ENCODE results near the gene PKLR.

The PKLR gene

DNA sequence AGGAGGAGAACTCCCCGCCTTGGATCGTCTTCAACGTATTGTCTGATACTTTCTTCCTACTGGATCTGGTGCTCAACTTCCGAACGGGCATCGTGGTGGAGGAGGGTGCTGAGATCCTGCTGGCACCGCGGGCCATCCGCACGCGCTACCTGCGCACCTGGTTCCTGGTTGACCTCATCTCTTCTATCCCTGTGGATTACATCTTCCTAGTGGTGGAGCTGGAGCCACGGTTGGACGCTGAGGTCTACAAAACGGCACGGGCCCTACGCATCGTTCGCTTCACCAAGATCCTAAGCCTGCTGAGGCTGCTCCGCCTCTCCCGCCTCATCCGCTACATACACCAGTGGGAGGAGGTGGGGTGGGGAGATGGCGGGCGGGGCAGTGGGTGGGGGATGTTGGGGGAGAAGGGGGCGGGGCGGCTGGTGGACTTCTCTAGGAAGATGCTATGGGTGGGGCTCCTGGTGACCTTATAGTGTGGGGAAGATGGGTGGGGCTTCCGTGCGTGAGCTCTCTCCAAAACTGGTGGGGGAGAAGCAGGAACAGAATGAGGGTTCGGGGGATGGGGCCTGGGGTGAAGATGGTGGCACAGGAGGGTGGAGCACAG is 18.6 kb downstream of the PKLR start:
- DNase-seq: no peak

DNA sequence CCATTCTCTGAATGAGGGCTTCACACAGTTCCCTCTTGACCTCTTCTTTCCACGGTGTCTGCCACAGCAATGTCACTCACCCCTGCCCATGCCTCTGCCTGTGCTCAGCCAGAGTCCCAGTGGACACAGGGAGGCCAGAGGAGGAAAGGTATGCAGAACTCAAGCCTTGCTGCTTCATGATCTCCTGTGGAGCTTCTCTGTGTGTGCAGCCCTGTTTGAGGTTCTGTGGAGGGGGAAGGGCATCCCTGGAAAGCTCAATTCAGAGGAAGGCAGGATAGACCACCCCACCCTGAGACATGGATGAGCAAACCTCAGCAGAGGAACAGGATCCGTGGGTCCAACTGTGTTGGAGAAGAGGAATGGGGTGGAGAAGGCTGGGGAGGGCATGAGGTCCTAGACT is 22.0 kb downstream of the PKLR start:
- no peak for DNase-seq

DNA sequence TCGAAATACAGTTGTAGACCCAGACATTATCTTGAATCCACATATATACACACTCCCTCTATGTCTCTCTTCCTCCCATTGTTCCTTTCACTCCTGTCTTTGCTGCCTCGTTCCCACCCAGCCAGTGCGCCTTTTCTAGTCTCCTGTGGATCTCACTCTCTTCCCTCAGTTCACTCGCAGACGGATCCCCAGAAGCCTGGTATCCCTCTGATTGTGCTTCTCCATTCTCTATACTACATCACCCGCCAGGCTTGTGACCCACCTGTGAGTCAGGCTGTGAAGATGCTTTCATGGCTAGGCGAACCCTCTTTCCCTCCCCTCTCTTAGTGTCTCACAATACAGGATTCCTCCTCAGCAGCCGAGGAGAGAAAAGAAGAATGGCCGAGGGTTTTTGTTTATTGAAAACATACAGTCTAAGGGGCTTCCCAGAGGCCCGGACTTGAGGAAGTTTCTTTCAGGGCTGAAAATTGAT is 22.5 kb downstream of the PKLR start:
- DNase-seq: no peak

DNA sequence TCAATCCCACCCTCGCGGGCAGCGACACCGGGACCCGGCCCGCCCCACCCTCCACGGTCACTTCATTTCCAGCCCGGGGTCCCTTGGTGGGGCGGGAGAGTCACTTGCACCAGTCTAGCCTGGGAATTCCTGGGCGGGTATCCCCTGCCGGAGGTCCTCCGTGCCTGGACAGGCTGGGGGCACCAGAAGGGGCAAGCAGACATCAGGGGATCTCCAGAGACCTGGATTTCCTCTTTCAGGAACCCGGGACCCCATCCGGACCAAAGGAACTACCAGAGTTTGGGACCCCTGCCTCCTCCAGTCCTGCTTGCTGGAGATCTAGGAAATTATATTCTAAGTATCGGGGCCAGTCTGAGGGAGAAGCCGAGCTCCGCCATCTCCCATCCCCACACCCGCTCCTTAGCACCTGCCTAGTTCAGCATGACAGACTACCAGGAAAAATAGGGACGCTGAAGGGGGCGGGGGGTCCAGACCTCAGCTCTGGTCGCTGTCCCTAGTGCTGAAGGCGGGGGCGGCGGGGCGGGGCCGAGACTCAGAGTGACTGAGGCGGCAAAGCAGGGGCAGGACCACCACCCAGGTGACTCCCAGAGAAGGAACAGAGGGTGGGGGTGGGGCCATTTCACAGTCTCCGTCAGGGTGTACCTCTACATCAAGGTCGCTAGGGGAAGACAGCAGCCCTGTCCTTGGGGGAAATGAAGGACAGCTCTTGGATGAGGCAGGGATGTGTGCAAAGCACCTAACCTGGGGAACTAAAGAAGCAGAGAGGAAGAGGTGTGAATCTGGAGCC is 23.1 kb downstream of the PKLR start:
- peak; percentile 77 for DNase-seq

DNA sequence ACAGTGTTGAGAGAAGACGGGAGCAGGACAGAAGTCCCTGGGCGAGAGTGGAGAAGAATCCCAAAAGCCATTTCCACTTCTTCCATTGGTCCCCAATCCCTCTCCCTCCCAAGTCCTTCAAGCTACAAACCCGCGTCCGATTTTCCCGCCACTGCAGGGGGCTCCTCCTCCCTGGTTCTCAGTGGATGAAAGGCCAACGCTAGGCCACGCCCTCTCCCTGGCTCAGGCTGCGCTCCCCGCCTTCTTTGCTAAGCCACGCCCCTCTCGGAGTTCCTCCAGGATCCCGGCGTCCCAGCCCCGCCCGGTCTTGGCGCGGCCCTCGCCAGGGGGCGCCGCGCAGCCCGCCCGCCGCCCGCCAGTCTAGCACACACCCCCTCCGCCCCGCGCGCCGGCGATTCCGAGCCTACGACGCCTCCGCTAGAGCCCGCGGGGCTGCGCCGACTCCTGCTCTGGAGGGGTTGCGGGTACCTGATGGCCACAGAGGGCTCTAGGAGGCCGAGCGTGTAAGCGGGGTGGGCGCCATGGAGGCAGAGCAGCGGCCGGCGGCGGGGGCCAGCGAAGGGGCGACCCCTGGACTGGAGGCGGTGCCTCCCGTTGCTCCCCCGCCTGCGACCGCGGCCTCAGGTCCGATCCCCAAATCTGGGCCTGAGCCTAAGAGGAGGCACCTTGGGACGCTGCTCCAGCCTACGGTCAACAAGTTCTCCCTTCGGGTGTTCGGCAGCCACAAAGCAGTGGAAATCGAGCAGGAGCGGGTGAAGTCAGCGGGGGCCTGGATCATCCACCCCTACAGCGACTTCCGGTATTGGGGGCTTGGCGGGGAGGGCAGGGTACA is 24.0 kb downstream of the PKLR start, which contains the start of gene HCN3:
Gene HCN3 (plus strand): TSS at position 394 of the 832 bp plus-strand sequence. CDS start 128 bp downstream, at position 522.
- peak; percentile 98 for DNase-seq

DNA sequence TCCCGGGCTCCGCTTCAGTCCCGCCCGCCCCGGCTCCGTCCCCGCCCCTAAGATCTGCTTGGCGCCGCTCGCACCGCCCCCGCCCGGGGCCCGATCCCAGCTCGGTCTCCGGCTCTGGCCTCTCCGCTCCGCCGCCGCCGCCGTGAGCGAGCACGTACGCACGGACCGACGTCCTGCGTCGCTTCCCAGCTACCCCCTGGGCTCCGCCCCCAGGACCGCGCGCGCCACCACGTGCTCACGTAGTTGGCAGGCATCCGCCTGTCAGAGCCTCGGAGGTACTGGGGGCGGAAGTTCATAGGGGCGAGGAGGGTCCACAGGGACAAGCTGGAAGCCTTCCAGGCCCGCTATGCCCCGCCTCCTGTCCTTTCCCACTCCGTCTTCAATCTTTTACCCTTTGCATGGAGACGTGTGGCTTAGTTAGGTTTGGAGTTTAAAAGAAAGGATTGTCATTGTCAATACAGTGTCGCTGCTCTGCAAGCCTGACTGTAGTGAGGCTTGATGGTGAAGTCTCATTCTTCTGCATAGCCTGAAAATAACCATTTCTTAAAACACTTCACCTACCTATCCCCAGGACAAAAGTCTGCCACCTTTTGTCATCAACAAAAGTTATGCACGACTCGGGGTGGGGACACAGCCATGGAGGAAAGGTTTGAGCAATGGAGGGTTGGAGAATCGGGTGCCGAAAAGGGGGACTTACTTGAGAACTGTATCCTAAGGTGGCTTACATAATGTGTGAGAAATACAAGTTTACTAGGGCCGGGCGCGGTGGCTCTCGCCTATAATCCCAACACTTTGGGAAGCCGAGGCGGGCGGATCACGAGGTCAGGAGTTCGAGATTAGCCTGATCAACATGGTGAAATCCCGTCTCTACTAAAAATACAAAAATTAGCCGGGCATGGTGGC is 27.6 kb downstream of the PKLR start, which contains the start of gene CLK2:
Gene CLK2 (minus strand): TSS at position 162 of the 903 bp plus-strand sequence. CDS start 2,527 bp downstream, outside the sequence.
- peak; percentile 97 for DNase-seq

DNA sequence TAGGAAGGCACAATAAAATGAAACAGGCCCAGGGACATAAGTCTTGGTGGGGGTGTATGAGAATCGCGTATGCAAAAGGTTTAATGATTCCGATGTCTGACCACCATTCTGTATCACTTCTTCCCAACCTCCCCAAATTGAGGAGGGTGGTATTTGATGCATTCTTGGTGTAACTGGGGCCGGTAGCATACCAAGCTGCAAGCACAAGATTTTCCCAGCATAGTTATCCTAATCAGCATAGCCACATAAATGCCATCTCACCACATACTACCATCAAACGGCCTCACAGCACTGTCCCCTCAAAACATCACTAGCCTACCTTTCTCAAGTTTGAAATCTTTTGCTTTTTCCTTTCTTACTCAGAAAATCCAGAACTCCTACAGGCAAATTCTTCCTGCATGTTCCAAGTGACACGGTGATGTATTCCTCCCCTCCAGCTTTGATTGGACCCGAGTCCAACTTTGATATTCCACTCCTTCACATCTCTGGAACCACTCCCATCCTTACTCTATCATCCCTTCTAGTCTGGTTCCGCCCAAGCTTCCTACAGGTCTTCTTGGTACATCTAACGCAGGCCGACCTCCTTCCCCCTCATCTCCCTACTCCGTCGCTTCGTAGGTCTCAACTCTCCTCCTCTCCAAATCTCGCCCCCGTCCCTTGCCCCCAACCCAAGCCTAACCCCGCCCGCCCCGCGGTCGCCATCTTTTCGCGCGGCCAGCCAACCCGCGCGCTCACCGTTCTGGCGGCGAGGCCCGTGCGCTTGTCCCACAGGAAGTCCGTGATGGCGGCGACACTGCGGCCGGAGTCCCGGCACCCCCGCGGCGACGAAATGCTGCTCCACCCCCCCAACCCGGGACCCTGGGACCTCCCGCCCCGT is 28.5 kb downstream of the PKLR start:
- no peak for DNase-seq

DNA sequence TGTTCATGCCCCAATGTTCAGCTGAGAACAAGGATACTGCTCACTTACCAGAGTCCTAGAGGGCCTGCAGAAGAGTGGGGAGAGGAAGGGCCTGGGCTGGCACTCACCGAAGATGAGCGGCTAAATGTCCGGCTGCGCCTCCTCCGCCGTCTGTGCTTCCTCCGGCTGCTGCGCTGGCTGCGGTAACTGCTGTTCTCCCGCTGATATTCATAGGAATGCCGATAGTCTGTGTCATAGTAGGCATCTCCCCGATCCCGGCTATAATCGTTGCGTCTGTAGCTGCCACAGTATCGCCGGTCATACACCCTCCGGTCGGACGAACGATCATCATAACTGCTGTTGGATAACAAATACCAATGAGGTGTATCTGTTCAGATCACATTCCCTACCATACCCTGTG is 31.9 kb downstream of the PKLR start:
- no peak for DNase-seq

DNA sequence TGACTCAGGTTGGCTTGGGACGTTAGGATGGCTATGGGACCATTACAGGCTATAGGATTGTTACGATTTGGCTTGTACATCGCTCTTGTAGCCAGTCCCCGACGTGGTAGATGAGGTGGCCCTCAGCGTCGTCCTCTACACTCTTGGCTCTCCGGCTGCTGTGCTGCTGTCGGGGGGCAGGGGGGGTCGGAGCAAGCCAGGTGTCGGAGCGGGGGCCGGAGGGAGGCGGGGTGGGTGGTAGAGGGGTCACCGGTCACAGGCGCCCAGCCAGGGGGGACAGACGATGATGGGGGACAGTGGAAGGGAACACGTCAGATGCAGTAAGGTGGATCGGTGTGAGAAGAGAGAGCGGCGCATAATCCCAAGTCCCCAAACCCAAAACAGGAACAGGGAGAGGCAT is 32.6 kb downstream of the PKLR start:
- no peak for DNase-seq

DNA sequence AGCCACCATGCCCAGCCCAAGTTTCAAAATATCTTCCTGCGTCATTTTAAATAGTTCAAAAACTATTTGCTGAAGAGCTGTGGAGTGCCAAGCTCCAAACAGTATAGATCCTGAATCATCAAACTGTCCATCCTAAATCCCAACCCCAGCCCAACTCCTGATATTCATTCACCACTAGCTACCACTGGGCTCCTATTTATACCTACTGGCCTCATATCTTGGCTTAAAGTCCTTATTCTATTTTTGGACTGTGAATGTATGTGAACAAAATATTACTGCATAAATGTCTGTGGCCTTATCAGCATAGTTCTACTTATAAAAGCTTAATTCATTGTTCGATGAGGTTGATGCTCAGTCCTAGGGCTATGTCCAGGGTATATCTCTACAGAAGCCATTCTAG is 33.9 kb downstream of the PKLR start:
- DNase-seq: no peak

DNA sequence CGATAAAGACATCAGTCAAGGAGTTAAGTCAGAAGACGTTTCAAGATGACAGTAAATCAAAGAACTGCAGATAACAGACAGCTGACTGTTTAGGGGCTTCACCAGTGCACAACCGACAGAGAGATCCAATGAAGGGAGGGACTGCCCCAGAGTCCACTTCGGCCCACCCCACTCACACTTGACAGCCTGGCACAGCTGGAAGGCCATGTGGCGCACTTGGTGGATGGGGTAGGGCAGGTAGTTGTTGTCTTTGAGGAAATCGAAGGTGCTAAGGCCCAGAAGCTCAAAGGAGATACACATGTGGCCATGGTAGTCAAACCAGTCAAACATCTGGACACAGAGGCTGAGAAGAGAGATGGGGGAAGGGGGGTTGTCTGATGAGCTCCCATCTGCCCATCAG is 34.7 kb downstream of the PKLR start:
- DNase-seq: no peak

DNA sequence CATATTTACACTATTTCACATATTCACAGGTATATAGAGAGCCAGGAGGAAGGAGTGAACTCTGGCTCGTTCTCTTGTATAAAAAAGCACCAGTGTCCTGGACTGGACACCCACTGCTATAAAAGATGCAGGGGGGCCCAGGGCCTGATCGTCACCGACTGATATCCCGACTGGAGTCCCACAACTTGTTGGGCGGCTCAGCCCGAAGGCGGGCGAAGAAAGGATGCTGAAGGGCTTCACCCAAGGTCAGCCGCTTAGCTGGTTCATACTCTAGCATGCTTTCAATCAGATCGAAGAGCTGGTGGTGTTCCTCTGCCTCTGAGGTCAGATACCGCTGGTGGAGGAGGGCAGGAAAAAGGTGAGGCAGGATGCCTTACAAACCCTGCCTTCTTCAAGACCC is 38.2 kb downstream of the PKLR start:
- DNase-seq: no peak

DNA sequence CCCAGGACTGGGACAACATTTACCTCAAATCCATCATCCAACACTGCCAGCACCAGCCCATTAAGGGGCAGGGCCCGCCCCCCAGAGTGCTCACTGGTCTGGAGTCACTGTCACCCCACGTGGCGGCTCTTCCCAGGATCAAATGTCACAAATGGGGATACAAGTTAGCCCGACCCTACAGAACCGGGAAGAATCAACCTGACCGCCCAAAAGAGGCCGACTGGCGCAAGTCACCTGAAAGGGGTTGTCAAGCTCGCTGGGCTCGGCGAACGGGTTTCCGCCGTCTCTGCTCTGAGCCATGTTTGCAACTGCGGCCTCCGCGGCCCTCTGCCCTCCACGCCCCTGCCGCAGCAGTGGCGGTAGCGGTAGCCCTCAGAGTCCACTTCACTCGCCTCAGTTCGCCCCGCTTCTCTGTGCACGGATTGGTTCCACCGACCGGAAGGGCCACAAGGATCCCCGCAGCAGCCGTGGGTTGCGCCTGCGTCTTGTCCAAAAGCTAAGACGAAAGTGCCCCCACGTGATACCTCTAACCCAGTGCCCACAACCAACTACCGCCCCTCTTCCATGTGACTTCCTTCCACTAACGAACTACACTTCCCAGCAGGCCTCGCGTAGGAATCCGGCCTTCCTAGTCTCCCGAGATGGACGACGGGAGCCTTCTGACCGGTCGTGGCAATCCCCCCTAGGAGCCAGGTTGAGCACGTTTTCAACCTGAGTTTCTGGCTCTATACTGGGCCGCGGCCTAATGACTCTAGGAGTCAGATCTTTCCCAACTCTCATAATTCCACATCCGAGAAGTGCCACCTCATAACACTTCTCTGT is 39.2 kb downstream of the PKLR start, which contains the start of gene SCAMP3:
Gene SCAMP3 (minus strand): TSS at position 509 of the 822 bp plus-strand sequence. CDS start 209 bp downstream, at position 300.
- peak; percentile 97 for DNase-seq

DNA sequence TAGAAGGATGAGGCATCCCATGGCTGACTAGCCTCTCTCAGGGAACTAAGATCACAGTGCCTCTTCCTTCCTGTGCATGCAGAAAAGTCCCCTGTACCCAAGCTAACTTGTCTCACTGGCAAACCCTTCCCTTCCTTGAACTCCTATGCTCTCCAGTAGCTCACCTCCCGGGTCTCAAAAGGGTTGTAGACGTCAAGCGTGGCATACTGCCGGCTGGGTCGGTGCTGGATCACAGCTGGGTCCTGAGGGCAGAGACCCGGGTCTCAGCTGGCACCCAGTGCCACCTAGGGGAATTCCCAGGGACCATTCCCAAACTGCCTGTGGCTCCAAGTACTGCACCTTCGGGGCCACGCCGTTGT is 39.8 kb downstream of the PKLR start:
- DNase-seq: no peak

DNA sequence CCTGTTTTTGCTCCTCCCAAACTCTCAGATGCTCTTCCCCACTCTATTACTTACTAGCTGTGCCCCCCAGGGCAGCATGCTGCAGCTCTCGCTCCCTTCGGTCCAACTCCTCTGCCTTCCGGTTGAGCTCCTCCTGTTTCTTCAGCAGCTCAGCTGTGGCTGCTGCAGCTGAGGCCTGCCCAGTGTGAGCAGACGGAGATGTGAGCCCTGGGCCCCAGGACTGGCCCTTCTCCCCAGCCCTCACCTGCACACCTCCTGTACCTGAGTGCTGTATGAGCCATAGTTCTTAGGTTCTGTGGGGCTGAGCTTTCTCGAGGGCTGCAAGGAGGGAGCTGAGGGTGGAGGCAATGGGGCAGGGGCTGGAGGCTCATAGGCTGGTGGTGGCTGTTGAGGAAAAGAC is 41.0 kb downstream of the PKLR start:
- DNase-seq: no peak

DNA sequence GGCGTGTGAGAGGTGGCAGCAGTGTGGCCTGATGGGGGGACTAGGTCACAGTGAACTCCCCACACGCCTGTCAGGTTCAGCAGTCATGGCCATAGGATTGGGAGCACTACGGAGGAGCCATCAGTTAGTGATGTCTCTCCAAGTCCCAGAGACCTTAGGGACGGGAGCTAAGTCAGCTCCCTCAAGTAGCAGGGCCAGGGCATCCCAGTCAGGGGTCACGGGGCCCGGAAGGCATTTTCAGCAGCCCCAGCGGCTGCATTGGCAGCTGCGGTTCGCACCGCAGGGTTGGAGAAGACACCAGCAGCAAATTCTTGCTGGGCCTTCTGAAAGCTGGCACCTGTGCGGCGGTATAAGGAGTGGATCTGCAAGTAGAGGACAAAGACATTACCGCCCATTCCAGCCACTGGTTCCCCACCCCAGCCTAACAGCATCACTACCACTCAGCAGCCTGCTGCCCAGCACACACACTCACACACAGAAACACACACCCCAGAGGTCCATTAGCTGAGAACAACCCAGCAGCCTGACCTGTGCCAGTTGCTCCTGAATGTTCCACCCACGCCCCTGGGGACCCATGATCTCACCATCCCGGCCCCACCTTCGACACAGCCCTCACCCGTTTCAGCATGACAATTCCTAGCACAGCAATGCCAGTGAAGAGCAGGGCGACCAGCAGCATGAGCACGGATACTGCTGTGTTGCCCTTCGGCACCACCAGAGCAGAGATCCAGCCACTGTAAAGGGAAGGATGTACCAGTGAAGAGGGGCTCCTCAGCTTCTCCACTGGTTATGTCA is 45.0 kb downstream of the PKLR start:
- no peak for DNase-seq

DNA sequence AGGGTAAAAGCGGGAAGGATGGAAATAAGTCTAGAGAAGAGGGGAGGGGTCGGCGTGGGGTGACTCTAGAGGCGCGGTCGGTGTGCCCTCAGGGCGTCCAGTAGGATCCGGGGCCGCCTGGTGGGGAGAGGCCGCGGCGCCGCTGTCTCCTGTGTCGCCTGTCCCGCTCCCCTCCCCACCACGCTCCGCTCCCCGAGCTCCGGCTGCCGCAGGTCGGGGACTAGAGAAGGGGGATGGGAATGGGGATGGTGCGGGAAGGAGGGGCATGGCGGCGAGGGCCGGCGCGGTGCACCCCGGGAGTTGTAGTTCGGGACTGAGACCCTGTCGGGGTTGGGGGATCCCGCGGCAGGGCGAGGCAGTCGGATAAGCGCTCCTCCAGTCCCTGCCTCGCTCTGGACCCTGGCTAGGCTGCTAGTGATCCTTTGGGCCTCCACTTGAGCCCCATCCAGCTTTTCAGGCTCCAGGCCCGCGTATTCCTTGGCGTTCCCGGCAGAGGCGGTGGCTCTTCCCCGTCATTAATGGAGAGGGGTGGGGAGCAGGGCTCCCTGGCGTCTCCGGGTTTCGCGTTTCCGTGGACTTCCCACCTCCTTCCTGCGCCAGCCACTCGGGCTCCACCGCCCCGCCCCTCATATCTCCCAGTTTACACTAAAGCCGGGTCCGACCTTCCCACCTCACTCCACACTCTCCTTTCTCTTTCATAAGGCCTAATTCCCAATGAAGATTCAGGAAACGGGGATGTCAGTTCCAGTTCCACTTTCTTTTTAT is 45.8 kb downstream of the PKLR start, which contains the start of gene ENTREP3:
Gene ENTREP3 (minus strand): TSS at position 241 of the 765 bp plus-strand sequence. CDS start 606 bp downstream, outside the sequence.
- DNase-seq: peak; percentile 95

DNA sequence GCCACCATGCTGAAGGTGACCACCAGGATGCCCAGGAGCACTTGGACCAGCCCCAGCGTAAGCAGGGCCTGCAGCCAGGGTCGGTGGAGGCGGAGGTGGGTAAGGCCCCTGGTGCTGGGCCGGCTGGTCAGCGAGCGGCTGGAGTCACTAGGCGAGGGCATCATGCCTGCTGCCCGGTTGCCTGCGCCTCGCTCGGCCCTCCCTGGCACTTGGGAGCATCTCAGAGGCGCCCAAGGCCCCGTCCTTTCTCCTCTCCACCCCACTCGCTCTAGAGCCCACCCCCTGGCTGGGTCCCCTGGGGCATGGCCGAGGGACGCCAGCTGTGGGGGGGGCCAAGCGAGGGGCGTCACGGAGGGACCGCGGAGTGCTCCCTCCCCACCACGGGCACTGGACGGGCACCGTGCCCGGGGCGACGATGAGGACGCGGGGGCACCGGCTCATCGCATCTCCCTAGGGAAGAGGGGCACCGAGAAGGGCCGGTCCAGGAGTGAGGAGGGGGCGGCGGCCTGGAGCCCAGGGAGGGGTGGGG is 46.5 kb downstream of the PKLR start:
- DNase-seq: peak; percentile 41
